Fibroblast of mammary gland (primary cell): Measurements from ENCODE around the gene FIP1L1.
"Not testable (repeated sequence)": the region's sequence is repeated elsewhere in the genome, so short reads cannot be mapped to it uniquely, and the experiment has no call there.

ENCODE experiments used
- DNase-seq: peaks from one replicate; pipeline ENCODE4 v3.0.0-alpha.2; 2010; ENCODE audit warnings: low read depth
- H3K4me3 ChIP-seq: 2 replicates; pipeline ENCODE4 v1.5.1; 2011; ENCODE audit warnings: low read depth, mild to moderate bottlenecking, low read length, moderate library complexity; ENCODE audit not compliant: control insufficient read depth
- CTCF ChIP-seq: conservative IDR thresholded peaks from 2 replicates; pipeline ENCODE4 v1.5.1; 2011; ENCODE audit warnings: low read depth, low read length, inconsistent platforms; ENCODE audit not compliant: control insufficient read depth, insufficient read depth

FIP1L1 gene, protein sequence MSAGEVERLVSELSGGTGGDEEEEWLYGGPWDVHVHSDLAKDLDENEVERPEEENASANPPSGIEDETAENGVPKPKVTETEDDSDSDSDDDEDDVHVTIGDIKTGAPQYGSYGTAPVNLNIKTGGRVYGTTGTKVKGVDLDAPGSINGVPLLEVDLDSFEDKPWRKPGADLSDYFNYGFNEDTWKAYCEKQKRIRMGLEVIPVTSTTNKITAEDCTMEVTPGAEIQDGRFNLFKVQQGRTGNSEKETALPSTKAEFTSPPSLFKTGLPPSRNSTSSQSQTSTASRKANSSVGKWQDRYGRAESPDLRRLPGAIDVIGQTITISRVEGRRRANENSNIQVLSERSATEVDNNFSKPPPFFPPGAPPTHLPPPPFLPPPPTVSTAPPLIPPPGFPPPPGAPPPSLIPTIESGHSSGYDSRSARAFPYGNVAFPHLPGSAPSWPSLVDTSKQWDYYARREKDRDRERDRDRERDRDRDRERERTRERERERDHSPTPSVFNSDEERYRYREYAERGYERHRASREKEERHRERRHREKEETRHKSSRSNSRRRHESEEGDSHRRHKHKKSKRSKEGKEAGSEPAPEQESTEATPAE

DNA sequence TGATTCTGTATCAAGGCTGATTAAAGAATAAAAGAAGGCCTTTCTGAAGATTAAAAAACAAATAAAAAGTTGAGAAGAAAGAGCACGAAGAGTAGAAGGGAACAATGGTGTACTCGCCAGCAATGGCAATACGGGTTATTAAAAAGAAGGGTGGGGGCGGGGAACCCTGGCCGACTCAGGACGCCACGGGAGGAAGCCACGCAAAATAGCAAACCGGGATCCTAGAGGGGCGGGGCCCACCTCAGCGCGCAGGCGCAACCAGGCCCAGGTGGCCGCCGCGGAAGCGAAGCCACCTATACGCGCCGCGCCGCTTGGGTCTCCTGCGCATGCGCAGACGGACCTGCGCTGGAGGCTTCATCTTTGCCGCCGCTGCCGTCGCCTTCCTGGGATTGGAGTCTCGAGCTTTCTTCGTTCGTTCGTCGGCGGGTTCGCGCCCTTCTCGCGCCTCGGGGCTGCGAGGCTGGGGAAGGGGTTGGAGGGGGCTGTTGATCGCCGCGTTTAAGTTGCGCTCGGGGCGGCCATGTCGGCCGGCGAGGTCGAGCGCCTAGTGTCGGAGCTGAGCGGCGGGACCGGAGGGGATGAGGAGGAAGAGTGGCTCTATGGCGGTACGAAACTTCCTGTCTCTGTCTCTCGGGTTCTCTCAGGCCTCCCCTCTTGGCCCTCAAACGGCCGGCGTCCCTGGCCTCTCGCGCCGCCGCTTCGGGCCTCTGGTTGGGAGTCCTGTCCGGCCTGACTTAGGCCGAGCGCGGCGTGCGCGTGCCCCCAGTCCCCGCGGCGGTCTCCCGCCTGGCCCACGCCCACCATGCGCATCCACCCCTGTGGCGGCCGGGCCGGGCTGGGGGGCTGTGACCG lies at the start of gene FIP1L1:
TSS of gene FIP1L1 (plus strand) at position 323 of the 852 bp plus-strand sequence. CDS start at position 521, 198 bp downstream.
- TF ChIP-seq CTCF = no peak

DNA sequence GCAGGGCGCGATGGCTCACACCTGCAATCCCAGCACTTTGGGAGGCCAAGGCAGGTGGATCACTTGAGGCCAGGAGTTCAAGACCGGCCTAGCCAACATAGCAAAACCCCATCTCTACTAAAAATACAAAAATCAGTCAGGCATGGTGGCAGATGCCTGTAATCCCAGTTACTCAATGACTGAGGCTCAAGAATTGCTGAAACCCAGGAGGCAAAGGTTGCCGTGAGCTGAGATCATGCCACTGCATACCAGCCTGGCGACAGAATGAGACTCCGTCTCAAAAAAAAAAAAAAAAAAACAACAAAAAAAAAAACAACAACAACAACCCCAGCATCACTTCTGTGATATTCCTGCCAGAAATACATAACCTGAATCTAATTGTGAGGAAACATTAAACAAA lies 42.5 kb upstream of the FIP1L1 start:
- H3K4me3 ChIP-seq, DNase-seq: not testable (repeated sequence)

More for the DNA sequence above, at the start of gene FIP1L1:
- H3K4me3 ChIP-seq = peak within 1 kb of the TSS; percentile 79
- peak; percentile 87 for DNase-seq

- not testable (repeated sequence) for H3K4me3 ChIP-seq, DNase-seq
Measured at GRCh38 chr4:53340145-53340544, 37.3 kb upstream of the FIP1L1 start.

- not testable (repeated sequence) for DNase-seq, H3K4me3 ChIP-seq
Measured at GRCh38 chr4:53346392-53346791, 31.0 kb upstream of the FIP1L1 start.

DNA sequence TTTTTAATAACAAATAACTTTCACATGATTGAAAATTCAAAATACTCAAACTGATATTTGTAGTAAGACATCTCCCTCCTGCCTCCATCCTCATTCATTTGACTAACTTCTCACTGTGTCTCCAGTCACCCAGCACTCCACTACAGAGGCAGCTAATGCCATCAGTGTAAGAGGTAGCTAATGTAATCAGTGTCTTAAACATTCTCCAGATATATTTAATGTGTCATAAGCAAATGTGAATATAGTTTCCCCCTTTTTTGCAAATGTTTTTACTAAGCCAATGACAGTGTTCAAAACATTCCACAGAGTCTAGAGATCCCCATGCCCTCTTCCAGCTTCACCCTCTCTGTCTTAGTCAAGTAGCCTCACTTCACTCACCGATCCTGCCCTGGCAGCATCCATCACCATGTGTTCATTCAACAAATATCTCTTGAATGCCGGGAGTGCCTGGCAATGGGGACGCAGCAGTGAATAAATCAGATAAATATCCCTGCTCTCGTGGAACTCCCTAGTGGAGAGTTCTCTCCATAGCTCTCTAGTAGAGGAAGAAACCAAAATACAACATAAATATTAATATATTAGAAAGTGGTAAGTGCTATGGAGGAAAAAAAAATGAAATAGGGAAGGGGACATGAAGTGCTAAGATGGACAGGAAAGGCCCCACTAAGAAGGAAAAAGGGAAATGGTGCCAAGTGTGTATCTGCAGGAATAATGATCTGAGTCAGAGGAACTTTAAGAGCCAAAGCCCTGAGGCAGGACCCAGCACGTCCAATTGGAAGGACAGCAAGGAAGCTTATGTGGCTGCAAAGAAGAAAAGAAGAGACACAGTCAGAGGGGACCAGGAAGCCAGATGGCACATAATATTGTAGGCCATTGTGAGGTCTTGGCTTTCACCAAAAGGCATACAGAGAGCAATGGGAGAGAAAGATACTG lies 30.3 kb upstream of the FIP1L1 start:
- no peak for TF ChIP-seq CTCF
- no peak overlapping the region for H3K4me3 ChIP-seq
- DNase-seq = peak; percentile 62

DNA sequence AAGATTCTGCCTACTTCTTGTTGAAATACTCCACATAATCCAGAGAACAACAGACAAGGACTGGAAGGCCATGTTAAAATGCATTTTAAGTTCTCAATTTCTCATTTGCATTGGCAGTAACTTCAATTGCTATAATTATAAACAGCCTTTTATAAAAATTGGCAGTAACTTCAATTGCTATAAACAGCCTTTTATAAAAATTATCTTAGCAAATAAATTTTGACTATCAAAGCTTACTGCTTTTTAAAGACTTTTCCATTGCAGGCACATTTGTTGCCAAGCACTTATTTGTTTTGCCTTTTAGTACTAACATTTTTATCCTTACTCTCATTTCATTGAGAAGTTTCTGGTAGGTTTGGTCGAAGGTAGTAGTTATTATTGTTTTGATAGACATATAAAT lies 29.4 kb upstream of the FIP1L1 start:
- no peak for TF ChIP-seq CTCF
- DNase-seq = no peak
- H3K4me3 ChIP-seq = no peak overlapping the region

DNA sequence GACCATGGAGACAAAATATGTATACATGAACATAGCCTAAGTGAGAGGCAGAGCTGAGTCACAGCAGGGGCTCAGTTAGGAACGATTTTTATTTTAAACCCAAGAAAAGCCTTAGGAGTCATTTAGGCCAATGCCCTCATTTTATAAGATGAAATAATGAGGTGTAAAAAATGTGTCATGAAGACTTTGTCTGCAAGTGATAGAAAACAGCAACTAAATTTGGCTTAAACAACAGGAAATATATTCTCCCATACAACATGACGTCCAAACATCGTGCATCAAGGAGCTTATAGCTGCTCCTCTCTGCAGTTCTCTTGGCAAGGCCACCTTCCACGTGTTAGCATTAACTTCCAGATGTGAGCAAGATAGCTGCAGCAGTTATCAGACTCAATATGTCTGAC lies 28.4 kb upstream of the FIP1L1 start:
- no peak for DNase-seq
- no peak overlapping the region for H3K4me3 ChIP-seq
- no peak for TF ChIP-seq CTCF
